HG03558 (cell line): Measurements from ENCODE around the gene PRDM2.
"Not testable (repeated sequence)": the region's sequence is repeated elsewhere in the genome, so short reads cannot be mapped to it uniquely, and the experiment has no call there.

ENCODE experiments used
- ATAC-seq: cut with Tn5 transposase; IDR thresholded peaks from one replicate; pipeline ENCODE4 v1.9.1; 2021; ENCODE audit warnings: moderate number of reproducible peaks; ENCODE audit not compliant: unreplicated experiment; ENCODE audit errors: extremely low read depth

The PRDM2 gene

GRCh38 chr1:13699936-13700520 is at the start of gene PRDM2:
Gene PRDM2, plus strand, starts transcription at chr1:13700188. Its CDS starts 15,418 bp downstream, at chr1:13715606.
- peak; percentile 29 for ATAC-seq

- no peak for ATAC-seq
These were observed 48.7 kb upstream of the PRDM2 start for GRCh38 chr1:13651279-13651678.

- ATAC-seq: no peak
These were observed 47.8 kb upstream of the PRDM2 start for GRCh38 chr1:13652238-13652637.

- ATAC-seq: no peak
These were observed 38.4 kb upstream of the PRDM2 start for GRCh38 chr1:13661539-13661938.

- ATAC-seq: no peak
These were observed 37.5 kb upstream of the PRDM2 start for GRCh38 chr1:13662493-13662892.

- ATAC-seq: no peak
These were observed 36.0 kb upstream of the PRDM2 start for GRCh38 chr1:13663969-13664368.

- ATAC-seq: no peak
These were observed 35.5 kb upstream of the PRDM2 start for GRCh38 chr1:13664451-13664850.

- ATAC-seq: no peak
These were observed 33.7 kb upstream of the PRDM2 start for GRCh38 chr1:13666317-13666716.

- ATAC-seq: no peak
These were observed 32.3 kb upstream of the PRDM2 start for GRCh38 chr1:13667691-13668090.

- no peak for ATAC-seq
These were observed 25.6 kb upstream of the PRDM2 start for GRCh38 chr1:13674377-13674776.

GRCh38 chr1:13675151-13675651 is 24.8 kb upstream of the PRDM2 start:
- no peak for ATAC-seq

GRCh38 chr1:13677896-13678295 is 22.1 kb upstream of the PRDM2 start:
- no peak for ATAC-seq

- no peak for ATAC-seq
These were observed 20.3 kb upstream of the PRDM2 start for GRCh38 chr1:13679651-13680050.

GRCh38 chr1:13680609-13681008 is 19.4 kb upstream of the PRDM2 start:
- ATAC-seq: not testable (repeated sequence)

- ATAC-seq: no peak
These were observed 18.1 kb upstream of the PRDM2 start for GRCh38 chr1:13681921-13682320.

GRCh38 chr1:13682444-13682843 is 17.5 kb upstream of the PRDM2 start:
- no peak for ATAC-seq

GRCh38 chr1:13683206-13683605 is 16.8 kb upstream of the PRDM2 start:
- ATAC-seq: no peak

- ATAC-seq: no peak
These were observed 12.8 kb upstream of the PRDM2 start for GRCh38 chr1:13687151-13687715.

GRCh38 chr1:13693094-13693493 is 6.9 kb upstream of the PRDM2 start:
- not testable (repeated sequence) for ATAC-seq

GRCh38 chr1:13694886-13695684 is 4.9 kb upstream of the PRDM2 start:
- no peak for ATAC-seq

GRCh38 chr1:13697738-13698137 is 2.2 kb upstream of the PRDM2 start:
- no peak for ATAC-seq
